ENCODE measurements around the gene WNT7B.

GRCh38 chr22:45962434-45962718 is 14.6 kb downstream of the WNT7B start:
- TF ChIP-seq SUZ12 (IDR thresholded peaks at IDR 0.05), result no peak
- TF ChIP-seq FOXK2 (IDR thresholded peaks at IDR 0.05), result no peak
- TF ChIP-seq BHLHE40 (IDR thresholded peaks at IDR 0.05; ENCODE audit: borderline replicate concordance), result no peak
- TF ChIP-seq SP1 (IDR thresholded peaks at IDR 0.05), result no peak
- TF ChIP-seq FOXA1 (IDR thresholded peaks at IDR 0.05), result no peak
- no peak for TF ChIP-seq ELF4 (IDR thresholded peaks at IDR 0.05)
- no peak for TF ChIP-seq TARDBP (IDR thresholded peaks at IDR 0.05)
- TF ChIP-seq ZNF384 (IDR thresholded peaks at IDR 0.05), result no peak
- no peak for TF ChIP-seq NFRKB (IDR thresholded peaks at IDR 0.05)
- TF ChIP-seq PKNOX1 (IDR thresholded peaks at IDR 0.05), result no peak
- TF ChIP-seq HDGF (IDR thresholded peaks at IDR 0.05; ENCODE audit: borderline replicate concordance), result no peak
- no peak for TF ChIP-seq LEF1 (IDR thresholded peaks at IDR 0.05; ENCODE audit: borderline replicate concordance)
- TF ChIP-seq FOXM1 (IDR thresholded peaks at IDR 0.05; ENCODE audit: borderline replicate concordance), result no peak
- no peak for TF ChIP-seq L3MBTL2 (conservative IDR thresholded peaks at IDR 0.05)

Measured in HEK293T (cell line).